COR-L47 (cell line): ENCODE results near the gene CHRNA5.

ENCODE experiments used
- DNase-seq: peaks from one replicate; lab custom pipeline; 2025; lab: John Stamatoyannopoulos, UW

Gene CHRNA5

DNA sequence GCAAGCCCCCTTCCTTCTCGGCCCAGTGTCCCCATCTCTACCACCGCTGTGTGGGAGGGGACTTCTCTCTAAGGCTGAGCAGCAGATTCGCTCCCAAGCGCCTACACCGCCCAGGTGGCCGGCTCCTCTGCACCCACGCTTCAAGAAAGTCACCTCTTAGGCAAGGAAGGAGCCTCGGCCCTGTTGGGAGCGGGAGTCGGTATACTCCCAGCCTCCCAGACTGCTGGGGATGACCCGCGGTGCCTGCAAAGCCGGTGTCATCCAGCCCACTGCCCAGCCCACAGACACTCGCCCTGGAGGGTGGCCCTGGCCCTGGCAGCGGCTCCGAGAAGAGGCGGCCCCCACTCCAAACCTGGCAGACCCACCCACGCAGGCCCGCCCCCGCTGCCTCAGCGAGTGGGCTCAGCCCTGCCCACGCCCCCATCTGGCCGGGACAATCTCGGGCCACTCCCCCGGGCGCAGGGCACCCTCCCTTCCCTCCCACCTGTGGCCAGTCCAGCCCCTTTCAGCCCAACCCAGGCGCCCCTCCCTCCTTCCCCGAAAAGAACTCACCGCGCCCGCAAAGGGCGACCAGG lies 75.3 kb downstream of the CHRNA5 start:
- no peak for DNase-seq

DNA sequence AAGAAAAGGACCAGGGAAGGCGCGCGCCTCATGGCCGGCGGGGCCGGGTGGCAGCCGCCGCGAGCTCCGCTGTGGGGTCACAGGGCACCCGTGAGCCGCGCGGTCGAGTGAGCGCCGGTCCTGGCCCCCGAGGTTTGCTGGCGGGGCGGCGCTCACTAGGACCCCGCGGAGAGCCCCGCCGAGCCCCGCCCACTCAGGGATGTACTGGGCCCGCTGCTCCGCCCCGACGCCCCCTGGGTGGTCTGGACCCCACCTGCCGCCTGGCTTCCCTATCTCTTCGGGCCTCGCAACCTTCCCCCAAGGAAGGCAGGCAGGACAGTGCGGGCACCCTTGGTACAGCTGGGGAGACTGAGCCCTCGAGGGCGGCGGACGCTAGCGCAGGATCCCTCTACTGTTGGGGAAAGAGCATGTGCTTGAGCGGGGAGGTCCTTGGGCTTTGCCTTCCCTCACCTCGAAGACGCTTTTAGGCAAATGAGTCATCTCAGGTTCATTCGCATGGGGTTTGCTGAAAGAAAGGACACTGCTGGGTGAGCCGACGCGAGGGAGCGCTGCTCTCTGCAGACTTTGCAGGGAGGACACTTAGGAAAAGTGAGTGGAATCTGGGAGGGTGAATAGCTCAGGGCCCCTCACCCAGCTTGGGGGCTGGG lies 75.9 kb downstream of the CHRNA5 start, which contains the start of gene CHRNB4:
CHRNB4 (minus strand) TSS at position 109 of the 647 bp plus-strand sequence; CDS start at position 32, 77 bp downstream.
- no peak for DNase-seq

- no peak for DNase-seq
These were observed 76.5 kb downstream of the CHRNA5 start for GRCh38 chr15:78641749-78642275.

- no peak for DNase-seq
These were observed 77.0 kb downstream of the CHRNA5 start for GRCh38 chr15:78642331-78642730.
